Measurements from ENCODE around the gene EFCAB11. TPM values are rescaled to one million over a fixed set of nuclear protein-coding genes. Genes with fewer than 3 reads are reported as not detected.

EFCAB11 gene
- total and polyA plus RNA-seq, 7 donors, result 7.2 to 9.0 (median 8.7) TPM

DNA sequence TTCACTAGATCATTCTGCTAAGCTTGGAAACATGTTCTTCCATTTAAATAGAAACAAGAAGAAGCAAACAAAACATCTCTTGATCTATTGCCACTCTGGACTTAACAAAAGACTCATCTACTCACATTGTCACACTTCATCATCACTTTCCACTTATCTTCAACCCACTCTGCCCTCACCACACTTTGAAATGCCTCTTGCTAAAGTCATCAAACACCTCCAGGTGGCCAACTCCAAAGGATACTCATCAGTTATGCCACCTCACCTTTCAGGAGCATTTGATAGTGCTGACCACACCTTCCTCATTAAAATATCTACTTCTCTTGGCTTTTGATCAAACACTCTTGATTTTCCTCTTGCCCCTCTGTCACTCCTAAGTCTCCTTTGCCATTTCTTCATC lies 7.2 kb downstream of the EFCAB11 start:
- Histone ChIP-seq H3K27ac (no peak overlapping the region), H3K4me1 (no peaks in the 10 kb centered on the region), H3K4me3 (no peak overlapping the region), H3K36me3 (peaks cover 0 to 12% (median 4%) of the 10 kb centered on the region in 4 donors), H3K27me3 (no peaks in the 10 kb centered on the region), H3K9me3 (no peaks in the 10 kb centered on the region)
- DNase-seq, result no peak
- intact Hi-C loops (cut with DNase I), result no loop called here
- TF ChIP-seq POLR2A (IDR thresholded peaks at IDR 0.05), result no peak
- TF ChIP-seq, protein P1, sequence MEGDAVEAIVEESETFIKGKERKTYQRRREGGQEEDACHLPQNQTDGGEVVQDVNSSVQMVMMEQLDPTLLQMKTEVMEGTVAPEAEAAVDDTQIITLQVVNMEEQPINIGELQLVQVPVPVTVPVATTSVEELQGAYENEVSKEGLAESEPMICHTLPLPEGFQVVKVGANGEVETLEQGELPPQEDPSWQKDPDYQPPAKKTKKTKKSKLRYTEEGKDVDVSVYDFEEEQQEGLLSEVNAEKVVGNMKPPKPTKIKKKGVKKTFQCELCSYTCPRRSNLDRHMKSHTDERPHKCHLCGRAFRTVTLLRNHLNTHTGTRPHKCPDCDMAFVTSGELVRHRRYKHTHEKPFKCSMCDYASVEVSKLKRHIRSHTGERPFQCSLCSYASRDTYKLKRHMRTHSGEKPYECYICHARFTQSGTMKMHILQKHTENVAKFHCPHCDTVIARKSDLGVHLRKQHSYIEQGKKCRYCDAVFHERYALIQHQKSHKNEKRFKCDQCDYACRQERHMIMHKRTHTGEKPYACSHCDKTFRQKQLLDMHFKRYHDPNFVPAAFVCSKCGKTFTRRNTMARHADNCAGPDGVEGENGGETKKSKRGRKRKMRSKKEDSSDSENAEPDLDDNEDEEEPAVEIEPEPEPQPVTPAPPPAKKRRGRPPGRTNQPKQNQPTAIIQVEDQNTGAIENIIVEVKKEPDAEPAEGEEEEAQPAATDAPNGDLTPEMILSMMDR (IDR thresholded peaks at IDR 0.05), result no peak
- TF ChIP-seq EP300 (IDR thresholded peaks at IDR 0.05), result no peak
- TF ChIP-seq POLR2AphosphoS5 (IDR thresholded peaks at IDR 0.05), result no peak

DNA sequence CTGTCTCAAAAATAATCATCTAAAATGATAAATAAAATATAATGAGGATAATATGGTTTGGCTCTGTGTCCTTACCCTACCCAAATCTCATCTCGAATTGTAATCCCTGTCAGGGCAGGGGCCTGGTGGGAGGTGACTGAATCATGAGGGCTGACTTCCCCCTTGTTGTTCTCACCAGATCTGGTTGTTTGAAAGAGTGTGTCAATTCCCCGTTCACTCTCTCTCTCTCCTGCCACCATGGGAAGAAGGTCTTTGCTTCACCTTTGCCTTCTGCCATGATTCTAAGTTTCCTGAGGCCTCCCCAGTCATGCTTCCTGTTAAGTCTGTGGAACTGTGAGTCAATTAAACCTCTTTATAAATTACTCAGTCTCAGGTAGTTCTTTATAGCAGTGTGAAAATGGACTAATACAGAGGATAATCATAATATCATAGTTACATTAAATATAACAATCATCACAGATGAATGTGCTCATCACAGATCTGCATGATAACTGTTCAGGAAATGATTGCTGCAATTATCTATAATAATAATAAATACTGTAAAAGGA lies 12.6 kb downstream of the EFCAB11 start:
- H3K4me3 ChIP-seq, result no peak overlapping the region
- H3K27me3 ChIP-seq, result no peaks in the 10 kb centered on the region
- H3K4me1 ChIP-seq, result no peaks in the 10 kb centered on the region
- H3K27ac ChIP-seq, result no peak overlapping the region
- no peaks in the 10 kb centered on the region for H3K9me3 ChIP-seq
- TF ChIP-seq POLR2AphosphoS5 (IDR thresholded peaks at IDR 0.05) (no peak), POLR2A (IDR thresholded peaks at IDR 0.05) (no peak), EP300 (IDR thresholded peaks at IDR 0.05) (no peak)
- TF ChIP-seq, protein P1 (IDR thresholded peaks at IDR 0.05), result no peak
- intact Hi-C loops (cut with DNase I), result no loop called here
- no peak for DNase-seq
- no peaks in the 10 kb centered on the region for H3K36me3 ChIP-seq
- 82 to 89% methylated on average over 2 of the region's 2 CpGs for WGBS, 2 donors

DNA sequence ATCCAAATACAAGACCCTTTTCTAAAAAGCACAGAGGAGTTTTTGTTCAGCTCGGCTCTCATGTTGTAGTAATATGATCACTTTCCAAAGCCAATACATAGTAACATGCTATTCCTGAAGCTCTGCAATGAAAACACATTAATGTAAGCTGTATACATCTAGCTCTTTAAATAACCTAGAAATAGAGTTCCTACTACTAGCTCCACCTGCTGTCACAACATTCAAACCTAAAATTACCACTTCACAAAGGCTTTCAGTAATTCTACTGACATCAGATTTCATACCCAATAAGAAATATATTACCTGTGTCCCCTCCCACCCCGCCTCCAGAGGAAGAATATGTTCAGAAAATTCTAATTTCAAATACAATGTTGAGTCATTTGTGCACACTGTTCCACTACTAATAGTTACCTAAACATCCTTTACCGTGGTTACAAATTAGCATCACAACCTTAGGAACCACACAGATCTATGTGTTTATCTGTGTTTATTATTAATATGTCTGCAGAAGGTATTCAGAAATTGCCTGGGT lies 17.8 kb downstream of the EFCAB11 start:
- 58 to 64% methylated on average over 3 of the region's 3 CpGs for WGBS, 2 donors
- Histone ChIP-seq H3K36me3 (no peaks in the 10 kb centered on the region), H3K4me1 (no peaks in the 10 kb centered on the region), H3K9me3 (no peaks in the 10 kb centered on the region), H3K4me3 (no peak overlapping the region), H3K27ac (no peak overlapping the region), H3K27me3 (no peaks in the 10 kb centered on the region)
- no peak for TF ChIP-seq POLR2AphosphoS5 (IDR thresholded peaks at IDR 0.05)
- TF ChIP-seq, protein P1 (IDR thresholded peaks at IDR 0.05), result no peak
- no peak for TF ChIP-seq EP300 (IDR thresholded peaks at IDR 0.05)
- no peak for TF ChIP-seq POLR2A (IDR thresholded peaks at IDR 0.05)
- intact Hi-C loops (cut with DNase I), result no loop called here
- DNase-seq, result no peak

GRCh38 chr14:89933002-89933401 lies 21.5 kb downstream of the EFCAB11 start:
- Histone ChIP-seq H3K36me3 (no peaks in the 10 kb centered on the region), H3K4me1 (no peaks in the 10 kb centered on the region), H3K27ac (no peak overlapping the region), H3K27me3 (no peaks in the 10 kb centered on the region), H3K4me3 (no peak overlapping the region), H3K9me3 (no peaks in the 10 kb centered on the region)
- 27 to 73% methylated on average over 6 of the region's 6 CpGs for WGBS, 2 donors
- TF ChIP-seq POLR2AphosphoS5 (IDR thresholded peaks at IDR 0.05), result no peak
- no peak for DNase-seq
- intact Hi-C loops (cut with DNase I), result no loop called here

DNA sequence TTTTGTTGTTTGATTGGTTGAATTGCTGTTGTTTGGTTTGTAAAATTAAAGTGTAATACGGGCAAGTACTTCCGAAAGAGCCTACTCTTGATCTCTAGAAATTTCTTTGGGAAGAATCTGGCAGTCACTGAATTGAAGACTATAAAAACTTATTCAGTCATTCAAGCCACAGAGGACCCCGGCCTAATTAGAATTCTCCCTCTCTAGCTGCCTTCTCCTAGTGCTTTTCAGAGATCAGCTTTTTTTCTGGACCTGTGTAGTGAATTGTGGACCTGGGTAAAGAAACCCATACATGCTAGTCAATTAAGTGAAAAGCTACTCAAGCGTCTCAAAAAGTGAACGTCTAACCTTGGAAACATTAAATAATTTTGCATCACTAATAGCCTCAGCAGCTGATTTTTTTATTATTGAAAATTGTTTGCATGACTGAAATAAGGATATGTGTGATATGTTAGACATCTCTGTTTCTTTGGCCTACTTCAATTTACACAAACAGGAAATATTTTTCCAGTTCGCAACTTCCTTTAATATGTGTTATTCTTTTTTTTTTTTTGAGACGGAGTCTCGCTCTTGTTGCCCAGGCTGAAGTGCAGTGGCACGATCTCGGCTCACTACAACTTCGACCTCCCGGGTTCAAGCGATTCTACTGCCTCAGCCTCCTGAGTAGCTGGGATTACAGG lies 27.2 kb downstream of the EFCAB11 start:
- no peaks in the 10 kb centered on the region for H3K27me3 ChIP-seq
- H3K4me1 ChIP-seq, result peaks cover 0 to 4% (median 0%) of the 10 kb centered on the region in 4 donors
- H3K4me3 ChIP-seq, result no peak overlapping the region
- intact Hi-C loops (cut with DNase I), result no loop called here
- no peaks in the 10 kb centered on the region for H3K9me3 ChIP-seq
- no peaks in the 10 kb centered on the region for H3K36me3 ChIP-seq
- H3K27ac ChIP-seq, result no peak overlapping the region
- 87 to 97% methylated on average over 13 of the region's 13 CpGs for WGBS, 2 donors
- no peak for TF ChIP-seq EP300 (IDR thresholded peaks at IDR 0.05)
- no peak for DNase-seq
